ENCODE measurements around the gene FZR1. TPM values are rescaled to one million over a fixed set of nuclear protein-coding genes. Genes with fewer than 3 reads are reported as not detected.

FZR1 gene
- total and polyA plus RNA-seq, 7 donors = 12.8 to 25.8 (median 24.3) TPM

DNA sequence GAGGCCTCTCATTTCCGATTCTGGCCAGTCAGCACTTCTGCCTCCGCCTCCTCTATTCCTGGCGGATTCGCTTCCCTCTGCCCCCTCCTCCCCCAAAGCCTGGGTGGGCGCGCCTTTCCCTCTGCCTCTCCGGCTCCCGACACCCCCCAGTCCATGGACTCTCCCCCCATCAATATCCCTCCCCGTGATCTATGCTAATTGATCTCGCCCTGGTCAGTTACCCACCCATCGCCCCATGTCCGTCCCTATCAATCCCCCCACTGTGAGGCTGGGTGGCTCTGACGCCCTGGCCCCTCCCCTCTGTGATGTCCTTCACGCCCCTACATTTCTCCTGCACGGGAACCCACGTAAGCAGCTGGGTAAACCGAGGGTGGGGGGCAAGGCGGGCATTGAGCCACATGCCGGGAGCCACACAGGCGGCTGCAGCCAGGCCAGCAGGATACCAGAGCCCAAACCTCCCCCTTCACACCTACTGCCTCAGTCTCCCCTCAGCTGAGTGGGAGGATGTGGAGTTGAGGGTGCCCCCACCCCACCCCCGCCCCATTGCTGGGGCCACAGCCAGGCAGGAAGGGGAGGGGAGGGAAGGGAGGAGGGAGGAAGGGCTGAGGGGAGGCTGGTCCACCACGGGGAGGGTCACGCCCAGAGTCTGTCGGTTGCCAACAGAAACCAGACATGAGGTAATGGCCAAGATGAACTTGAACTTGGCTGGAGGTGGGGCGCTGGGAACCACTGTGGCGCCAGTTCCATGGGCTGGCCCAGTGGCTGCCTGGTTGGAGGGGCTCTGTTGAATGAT is 46.8 kb upstream of the FZR1 start:
- Histone ChIP-seq H3K36me3 (ENCODE audit: insufficient read depth in 1 of 2, low read depth in 1 of 2) (peaks cover 7 to 68% of the 10 kb centered on the region in 2 donors), H3K4me3 (no peak overlapping the region)
- 34 to 44% (median 35%) methylated on average over 26 of the region's 26 CpGs for WGBS, 3 donors

DNA sequence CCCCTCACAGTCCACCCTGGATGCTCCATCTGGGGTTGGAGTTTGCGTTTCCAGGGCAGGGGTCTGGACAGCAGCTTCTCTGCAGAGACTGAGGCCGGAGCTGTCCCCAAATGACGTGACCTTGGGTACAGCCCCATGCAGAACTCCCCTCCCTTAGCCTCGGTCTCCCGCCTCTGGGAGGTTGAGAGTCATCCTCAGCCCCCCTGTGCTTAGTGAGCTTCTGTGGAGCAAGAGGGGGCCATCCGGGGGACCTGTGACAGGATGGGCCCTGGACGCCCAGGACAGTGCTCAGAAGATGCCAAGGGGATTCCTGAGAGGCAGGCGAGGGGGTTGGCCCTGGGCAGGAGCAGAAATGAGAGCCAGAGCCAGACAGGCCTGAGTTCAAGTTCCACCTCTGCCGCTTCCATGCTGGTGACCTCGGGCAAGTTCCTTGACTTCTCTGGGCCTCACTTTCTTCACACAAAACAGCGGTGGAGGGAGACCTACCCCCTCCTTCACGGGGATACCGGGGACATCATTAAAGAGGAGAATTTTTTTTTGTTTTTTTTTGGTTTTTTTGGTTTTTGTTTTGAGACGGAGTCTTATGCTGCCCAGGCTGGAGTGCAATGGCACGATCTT is 46.0 kb upstream of the FZR1 start:
- ATAC-seq = peak in 3 of 4 donors; percentile 1 to 2 (median 1)
- TF ChIP-seq, protein P1, sequence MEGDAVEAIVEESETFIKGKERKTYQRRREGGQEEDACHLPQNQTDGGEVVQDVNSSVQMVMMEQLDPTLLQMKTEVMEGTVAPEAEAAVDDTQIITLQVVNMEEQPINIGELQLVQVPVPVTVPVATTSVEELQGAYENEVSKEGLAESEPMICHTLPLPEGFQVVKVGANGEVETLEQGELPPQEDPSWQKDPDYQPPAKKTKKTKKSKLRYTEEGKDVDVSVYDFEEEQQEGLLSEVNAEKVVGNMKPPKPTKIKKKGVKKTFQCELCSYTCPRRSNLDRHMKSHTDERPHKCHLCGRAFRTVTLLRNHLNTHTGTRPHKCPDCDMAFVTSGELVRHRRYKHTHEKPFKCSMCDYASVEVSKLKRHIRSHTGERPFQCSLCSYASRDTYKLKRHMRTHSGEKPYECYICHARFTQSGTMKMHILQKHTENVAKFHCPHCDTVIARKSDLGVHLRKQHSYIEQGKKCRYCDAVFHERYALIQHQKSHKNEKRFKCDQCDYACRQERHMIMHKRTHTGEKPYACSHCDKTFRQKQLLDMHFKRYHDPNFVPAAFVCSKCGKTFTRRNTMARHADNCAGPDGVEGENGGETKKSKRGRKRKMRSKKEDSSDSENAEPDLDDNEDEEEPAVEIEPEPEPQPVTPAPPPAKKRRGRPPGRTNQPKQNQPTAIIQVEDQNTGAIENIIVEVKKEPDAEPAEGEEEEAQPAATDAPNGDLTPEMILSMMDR (IDR thresholded peaks at IDR 0.05) = no peak
- Histone ChIP-seq H3K27me3 (ENCODE audit: insufficient read depth in 3 of 3, low read length in 2 of 3) (no peaks in the 10 kb centered on the region), H3K36me3 (ENCODE audit: insufficient read depth in 1 of 2, low read depth in 1 of 2) (peaks cover 7 to 60% of the 10 kb centered on the region in 2 donors), H3K4me1 (peaks cover 28% of the 10 kb centered on the region), H3K27ac (peak overlapping the region; percentile 71), H3K4me3 (no peak overlapping the region), H3K9me3 (no peaks in the 10 kb centered on the region)
- WGBS, 3 donors = 73 to 86% (median 79%) methylated on average over 15 of the region's 15 CpGs
- DNase-seq = no peak
- intact Hi-C loops (cut with DNase I) = no loop called here

More for the DNA sequence above, 46.8 kb upstream of the FZR1 start:
- ATAC-seq (peak; percentile 64 to 76 (median 70)), DNase-seq (peak; percentile 88 to 92)
- H3K27ac ChIP-seq = peak overlapping the region; percentile 71
- no peaks in the 10 kb centered on the region for H3K27me3 ChIP-seq (ENCODE audit: insufficient read depth in 3 of 3, low read length in 2 of 3)
- H3K9me3 ChIP-seq = no peaks in the 10 kb centered on the region
- TF ChIP-seq, protein P1 (IDR thresholded peaks at IDR 0.05) = no peak
- peaks cover 28% of the 10 kb centered on the region for H3K4me1 ChIP-seq
- intact Hi-C loops (cut with DNase I) = no loop called here

DNA sequence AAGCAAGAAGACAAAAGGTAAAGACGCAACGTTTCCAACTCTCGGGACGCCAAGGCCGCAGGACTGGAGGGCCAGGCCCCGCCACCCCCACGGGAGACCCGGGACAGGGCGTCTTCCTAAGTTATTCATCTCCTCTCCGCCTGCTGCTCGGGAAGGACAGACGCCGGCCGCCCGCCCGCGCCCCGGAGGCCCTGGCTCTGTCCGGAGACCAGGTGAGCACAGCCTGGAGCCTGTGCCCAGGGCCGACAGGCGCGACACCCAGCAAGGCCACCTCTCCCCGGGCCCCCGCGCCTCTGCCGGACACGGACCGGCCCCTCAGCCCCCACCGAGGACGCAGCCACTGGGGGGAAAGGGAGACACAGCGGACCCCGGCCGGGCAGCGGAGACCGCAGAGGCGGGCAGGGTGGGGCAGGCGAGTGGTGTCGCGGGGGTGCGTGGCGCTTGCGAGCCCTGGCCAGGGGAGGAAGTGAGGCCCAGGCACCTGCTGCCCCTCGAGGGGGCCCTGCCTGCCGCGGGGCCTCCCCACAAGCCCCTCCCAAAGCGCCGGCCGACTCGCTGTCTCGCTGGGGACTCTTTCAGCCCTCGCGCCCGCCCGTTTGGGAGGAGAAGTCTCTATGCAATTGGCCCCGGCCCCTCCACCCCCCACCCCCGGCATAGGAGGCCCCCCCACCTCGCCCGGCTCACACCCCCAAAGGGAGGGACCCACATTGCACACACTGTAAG is 43.0 kb upstream of the FZR1 start:
- no peak for ATAC-seq
- intact Hi-C loops (cut with DNase I) = no loop called here
- DNase-seq = no peak
- no peaks in the 10 kb centered on the region for H3K27me3 ChIP-seq (ENCODE audit: insufficient read depth in 3 of 3, low read length in 2 of 3)
- no peaks in the 10 kb centered on the region for H3K9me3 ChIP-seq
- 78 to 79% (median 78%) methylated on average over 47 to 58 of the region's 58 CpGs for WGBS, 3 donors
- no peak overlapping the region for H3K27ac ChIP-seq
- no peak overlapping the region for H3K4me3 ChIP-seq
- peaks cover 0 to 37% of the 10 kb centered on the region in 2 donors for H3K36me3 ChIP-seq (ENCODE audit: insufficient read depth in 1 of 2, low read depth in 1 of 2)
- TF ChIP-seq, protein P1 (IDR thresholded peaks at IDR 0.05) = no peak
- H3K4me1 ChIP-seq = peaks cover 15% of the 10 kb centered on the region

DNA sequence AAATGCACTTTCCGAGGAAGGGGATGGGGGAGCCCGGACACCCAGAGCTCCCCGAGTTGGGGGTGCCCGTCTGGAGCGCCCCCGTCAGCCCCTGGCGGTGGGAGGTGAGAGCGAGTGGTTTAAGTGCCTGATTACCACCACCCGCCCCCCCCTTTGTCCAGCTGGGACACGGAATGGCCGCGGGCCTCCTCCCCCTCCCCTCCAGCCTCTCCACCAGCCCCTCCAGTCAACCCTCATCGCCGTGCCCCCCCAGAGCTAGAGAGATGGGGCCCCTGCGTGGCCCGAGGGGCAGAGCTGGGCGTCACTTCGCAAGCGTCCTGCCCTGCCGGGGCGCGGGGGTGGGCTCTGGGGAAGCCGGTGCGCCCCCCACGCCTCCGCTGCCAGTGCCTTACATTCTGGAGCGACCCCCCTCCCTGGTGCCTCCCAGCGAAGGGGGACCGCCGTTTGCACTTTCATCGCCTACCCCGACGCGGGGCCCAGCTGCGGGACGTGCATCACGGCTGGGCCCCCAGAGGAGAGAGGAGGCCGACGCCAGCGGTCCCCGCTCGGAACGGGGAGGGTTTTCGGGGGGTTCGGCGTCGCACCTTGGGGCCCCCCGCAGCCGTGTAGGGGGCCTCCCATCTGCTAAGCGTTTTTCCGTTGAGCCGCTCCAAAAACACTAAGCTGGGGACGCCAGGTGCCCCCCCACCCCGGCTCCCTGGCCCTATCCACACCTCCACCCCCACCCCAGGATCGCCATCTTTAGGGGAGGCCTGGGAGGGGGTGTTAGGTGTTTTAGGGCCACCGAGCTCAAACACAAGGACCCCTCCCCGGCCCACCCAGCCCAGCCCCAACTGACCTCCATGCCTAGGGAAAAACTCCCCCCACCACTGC is 42.2 kb upstream of the FZR1 start:
- Histone ChIP-seq H3K36me3 (ENCODE audit: insufficient read depth in 1 of 2, low read depth in 1 of 2) (peaks cover 0 to 37% of the 10 kb centered on the region in 2 donors), H3K27ac (no peak overlapping the region), H3K9me3 (no peaks in the 10 kb centered on the region), H3K27me3 (ENCODE audit: insufficient read depth in 3 of 3, low read length in 2 of 3) (no peaks in the 10 kb centered on the region), H3K4me3 (no peak overlapping the region), H3K4me1 (peaks cover 9% of the 10 kb centered on the region)
- TF ChIP-seq, protein P1 (IDR thresholded peaks at IDR 0.05) = no peak
- intact Hi-C loops (cut with DNase I) = no loop called here
- ATAC-seq = no peak
- WGBS, 3 donors = 78 to 79% (median 79%) methylated on average over 51 to 57 of the region's 57 CpGs
- no peak for DNase-seq
